GM21367 (cell line): ENCODE data around the gene PRSS2.
"Not testable (repeated sequence)": the region's sequence is repeated elsewhere in the genome, so short reads cannot be mapped to it uniquely, and the experiment has no call there.

Source experiments
- ATAC-seq: cut with Tn5 transposase; IDR thresholded peaks from one replicate; pipeline ENCODE4 v1.9.1; 2021; ENCODE audit not compliant: unreplicated experiment

The PRSS2 gene

GRCh38 chr7:142758312-142758711 is 12.5 kb upstream of the PRSS2 start:
- ATAC-seq: not testable (repeated sequence)

DNA sequence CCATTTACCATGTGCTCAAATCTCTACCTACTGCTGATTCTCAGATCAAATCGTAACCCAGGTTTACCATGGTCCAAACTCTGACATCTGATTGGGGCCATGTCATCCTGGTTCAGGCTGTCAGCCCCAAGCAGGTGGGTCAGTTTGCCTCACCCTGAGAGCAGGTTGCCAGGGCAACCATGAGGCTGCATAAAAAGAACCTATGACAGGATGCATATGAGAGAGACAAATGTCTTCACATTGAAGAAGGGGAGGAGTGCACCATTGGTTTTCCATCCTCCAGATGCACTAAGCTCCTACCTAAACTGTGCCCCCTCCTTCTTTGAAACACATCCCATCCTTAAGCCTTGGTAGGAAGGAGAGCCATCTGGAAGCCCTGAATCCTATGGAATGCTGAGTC is 11.3 kb upstream of the PRSS2 start:
- no peak for ATAC-seq

GRCh38 chr7:142760071-142760642 is 10.6 kb upstream of the PRSS2 start:
- ATAC-seq: no peak

- ATAC-seq: not testable (repeated sequence)
Measured at GRCh38 chr7:142761606-142762005, 9.2 kb upstream of the PRSS2 start.

DNA sequence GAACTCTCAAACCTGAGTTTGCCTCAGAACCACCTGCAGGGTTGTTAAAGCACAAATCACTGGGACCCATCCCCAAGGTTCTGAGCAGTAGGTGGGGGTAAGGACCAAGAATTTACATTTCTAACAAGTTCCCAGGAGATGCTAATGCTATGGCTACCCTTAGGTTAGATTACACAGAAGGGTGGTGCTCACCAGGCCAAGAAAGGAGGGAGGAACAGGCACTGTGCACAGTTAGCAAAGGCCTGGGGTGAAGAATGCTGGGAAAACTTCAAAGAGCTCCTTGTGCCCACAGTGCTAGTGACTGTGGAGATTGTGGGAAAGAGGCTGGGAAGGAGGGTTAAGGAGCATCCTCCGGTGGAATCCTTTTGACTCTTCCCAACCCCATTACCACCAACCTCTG is 8.7 kb upstream of the PRSS2 start:
- ATAC-seq: no peak

DNA sequence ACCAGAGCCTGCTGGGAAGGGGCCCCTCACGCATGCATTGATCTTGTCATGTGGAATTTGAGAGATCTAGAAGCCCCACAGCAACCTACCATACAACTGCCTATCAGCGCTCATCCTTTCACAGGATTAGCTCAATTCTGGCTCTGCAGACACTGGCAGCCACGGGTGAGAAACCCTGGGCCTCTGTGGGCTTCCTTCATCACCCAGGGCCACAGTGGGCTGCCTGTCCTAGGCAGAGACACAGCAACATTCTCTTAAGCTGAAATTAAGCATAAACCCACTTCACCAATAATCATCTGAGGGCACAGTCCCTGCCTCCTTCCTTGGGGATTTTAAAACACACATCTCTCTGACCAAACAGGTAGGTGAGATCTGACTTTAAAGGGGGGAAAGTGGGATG is 3.3 kb upstream of the PRSS2 start:
- ATAC-seq: no peak

- ATAC-seq: no peak
Measured at GRCh38 chr7:142767861-142768260, 2.9 kb upstream of the PRSS2 start.

DNA sequence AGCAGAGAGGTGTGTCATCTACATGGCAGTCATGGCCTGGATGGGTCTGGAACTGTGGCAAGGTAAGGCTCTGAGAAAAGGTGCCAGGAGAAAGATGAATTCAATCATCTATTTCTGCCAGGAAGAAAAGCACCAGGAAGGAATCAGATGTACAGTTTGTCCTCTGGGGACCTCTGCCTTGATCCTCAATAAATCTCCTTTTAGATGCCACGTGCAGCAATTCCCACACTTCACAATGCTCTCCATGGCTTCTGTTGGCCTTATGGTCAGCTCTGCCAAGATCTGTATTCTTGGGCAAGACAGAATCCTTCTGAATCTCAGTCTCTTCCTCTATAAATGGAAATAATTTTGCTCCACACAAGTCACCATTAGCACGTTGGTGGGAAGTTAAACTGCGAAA is 1.9 kb upstream of the PRSS2 start:
- not testable (repeated sequence) for ATAC-seq

GRCh38 chr7:142771353-142771723 is 568 bp downstream of the PRSS2 start:
- peak; percentile 46 for ATAC-seq

GRCh38 chr7:142772051-142772450 is 1.3 kb downstream of the PRSS2 start:
- no peak for ATAC-seq

- ATAC-seq: no peak
Measured at GRCh38 chr7:142772673-142773072, 1.9 kb downstream of the PRSS2 start.

GRCh38 chr7:142773230-142773629 is 2.5 kb downstream of the PRSS2 start:
- no peak for ATAC-seq

- no peak for ATAC-seq
Measured at GRCh38 chr7:142773937-142774744, 3.4 kb downstream of the PRSS2 start.

DNA sequence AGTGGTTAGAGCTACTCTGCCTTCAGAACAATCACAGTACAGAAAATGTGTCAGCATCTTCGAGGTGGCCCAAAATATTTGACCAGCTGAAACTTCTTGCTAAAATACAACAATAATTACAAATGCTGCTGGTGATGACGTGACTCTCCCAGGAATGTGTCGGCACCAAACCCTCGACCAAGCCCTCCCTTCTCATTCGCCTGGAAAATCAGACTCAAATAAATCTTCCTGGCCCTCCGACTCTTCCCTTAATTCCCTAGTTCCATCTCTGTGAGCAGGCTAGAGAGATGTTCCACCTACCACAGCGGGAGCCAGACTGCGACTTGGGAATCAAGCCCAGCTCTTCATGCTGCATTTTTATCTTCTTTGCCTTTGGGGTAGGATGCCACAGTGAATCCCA is 4.1 kb downstream of the PRSS2 start:
- no peak for ATAC-seq

- not testable (repeated sequence) for ATAC-seq
Measured at GRCh38 chr7:142775351-142776115, 4.8 kb downstream of the PRSS2 start.

DNA sequence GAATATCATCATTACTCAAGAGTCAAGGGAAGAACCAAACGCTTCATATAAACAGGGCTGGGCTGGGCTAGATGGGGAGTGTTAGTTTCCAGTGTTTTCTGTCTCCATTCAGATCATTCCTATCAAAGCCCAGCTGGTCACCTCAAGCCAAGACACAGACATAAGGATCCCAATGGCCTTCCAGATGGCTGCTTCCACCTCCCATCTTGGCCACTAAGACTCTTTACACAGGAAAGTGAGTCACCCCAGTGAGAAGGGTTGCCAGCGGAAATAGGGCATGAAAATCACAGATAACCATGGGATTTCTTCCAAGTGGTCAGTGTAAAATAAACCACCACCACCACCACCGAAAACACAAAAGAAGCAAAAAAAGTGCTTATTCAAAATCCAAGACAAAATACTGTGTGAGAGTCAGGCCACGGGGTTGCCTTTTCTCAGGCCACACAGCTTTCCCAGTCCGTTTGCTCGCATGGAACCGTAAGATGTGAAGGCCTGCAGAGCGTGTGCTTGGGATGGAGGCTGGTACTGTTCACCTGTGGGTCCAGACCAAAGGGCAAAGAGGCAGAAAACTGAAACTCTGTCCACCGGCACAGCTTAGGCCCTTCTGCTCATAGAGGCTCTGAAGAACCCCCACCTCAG is 5.6 kb downstream of the PRSS2 start:
- no peak for ATAC-seq

GRCh38 chr7:142776845-142777225 is 6.1 kb downstream of the PRSS2 start:
- ATAC-seq: not testable (repeated sequence)

DNA sequence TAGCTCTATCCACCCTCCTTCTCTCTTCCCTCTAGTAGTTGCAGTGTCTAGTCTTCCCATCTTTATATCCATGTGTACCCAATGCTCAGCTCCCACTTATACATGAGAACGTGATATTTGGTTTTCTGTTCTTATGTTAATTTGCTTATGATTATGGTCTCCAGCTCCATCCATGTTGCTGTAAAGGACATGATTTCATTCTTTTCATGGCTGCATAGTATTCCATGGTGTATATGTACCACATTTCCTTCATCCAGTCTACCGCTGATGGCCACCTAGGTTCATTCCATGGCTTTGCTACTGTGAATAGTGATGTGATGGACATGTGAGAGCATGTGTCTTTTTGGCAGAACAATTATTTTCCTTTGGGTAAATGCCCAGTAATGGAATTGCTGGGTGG is 6.5 kb downstream of the PRSS2 start:
- ATAC-seq: no peak

GRCh38 chr7:142782922-142783900 is 12.4 kb downstream of the PRSS2 start:
- peak; percentile 91 for ATAC-seq

DNA sequence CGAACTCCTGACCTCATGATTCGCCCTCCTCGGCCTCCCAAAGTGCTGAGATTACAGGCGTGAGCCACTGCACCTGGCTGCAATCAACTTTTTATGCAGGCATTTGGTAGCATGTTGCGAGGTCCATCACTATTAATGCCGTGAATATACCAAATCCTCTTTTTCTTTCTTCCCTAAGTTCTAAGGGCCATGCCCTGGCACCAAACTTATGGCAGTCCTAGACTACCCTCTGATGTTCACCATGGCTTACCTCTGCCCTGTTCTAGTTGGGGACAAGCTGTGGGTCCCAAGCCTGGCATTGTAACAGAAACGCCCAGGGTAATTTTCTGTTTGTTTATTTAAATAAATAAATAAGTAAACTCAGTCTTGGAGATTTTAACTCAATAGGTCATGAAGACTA is 13.3 kb downstream of the PRSS2 start:
- ATAC-seq: no peak
